CD4-positive, alpha-beta T cell treated with Interleukin-4 for 1 hour (primary cell): ENCODE measurements around the gene CCN5.

Experiments used
- DNase-seq, 2 donors: peaks; one replicate each; pipeline ENCODE4 v3.0.0-alpha.2; 2020 to 2022

CCN5 gene

DNA sequence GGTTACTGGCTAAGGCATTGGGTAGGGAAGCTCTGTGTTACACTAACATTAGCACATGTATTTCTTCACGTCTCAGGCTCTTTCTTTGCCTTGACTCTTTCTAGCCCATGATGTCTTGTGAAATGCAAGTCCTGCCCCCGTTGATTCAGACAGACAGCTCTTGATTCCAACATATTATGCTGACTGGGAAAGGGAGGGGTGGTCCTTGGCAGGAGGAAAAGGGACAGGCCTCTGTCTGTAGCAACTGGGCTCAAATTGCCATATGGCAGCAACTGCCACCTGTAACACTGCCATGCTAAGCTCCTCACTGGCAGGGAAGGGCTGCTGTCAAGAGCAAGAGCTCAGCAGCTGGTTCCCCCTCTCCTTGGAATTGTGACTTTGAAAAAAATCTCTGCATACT lies 24.8 kb downstream of the CCN5 start:
- DNase-seq = no peak

DNA sequence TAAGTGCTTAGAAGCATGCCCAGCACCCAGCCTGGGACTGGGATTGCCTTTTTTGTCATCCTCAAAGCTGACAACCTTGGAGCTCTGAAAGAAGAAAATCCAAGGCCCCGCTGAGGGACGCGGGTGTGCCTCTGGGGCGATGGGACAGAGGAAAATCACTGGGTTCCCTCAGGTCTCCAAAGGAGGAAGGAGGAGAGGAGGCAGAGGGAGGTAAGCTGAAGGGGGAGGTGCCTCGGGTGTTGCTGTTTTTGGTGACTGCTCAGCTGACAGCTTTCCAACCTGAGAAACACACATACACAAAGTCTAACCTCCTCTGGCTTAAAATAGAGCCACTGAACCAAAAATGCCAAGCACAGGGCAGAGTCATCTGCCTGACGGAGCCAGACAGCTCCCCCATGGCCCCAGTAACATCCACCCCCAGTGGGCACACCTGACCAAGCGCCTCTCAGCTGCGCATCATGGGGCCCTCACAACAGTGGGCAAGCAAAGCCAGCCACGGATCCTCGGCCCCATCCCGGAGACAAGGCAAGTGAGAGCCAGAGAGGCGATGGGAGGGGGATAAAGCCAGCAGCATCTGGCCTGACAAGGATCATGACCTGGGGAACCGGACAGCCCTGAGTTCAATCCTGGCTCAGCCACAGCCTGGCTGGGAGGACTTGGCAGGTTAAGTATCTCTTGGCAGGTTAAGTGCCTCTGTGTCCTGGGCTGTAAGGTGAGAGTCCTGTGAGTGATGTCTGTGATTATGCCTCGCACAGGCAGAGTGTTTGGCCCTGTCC lies 27.3 kb downstream of the CCN5 start:
- no peak for DNase-seq

DNA sequence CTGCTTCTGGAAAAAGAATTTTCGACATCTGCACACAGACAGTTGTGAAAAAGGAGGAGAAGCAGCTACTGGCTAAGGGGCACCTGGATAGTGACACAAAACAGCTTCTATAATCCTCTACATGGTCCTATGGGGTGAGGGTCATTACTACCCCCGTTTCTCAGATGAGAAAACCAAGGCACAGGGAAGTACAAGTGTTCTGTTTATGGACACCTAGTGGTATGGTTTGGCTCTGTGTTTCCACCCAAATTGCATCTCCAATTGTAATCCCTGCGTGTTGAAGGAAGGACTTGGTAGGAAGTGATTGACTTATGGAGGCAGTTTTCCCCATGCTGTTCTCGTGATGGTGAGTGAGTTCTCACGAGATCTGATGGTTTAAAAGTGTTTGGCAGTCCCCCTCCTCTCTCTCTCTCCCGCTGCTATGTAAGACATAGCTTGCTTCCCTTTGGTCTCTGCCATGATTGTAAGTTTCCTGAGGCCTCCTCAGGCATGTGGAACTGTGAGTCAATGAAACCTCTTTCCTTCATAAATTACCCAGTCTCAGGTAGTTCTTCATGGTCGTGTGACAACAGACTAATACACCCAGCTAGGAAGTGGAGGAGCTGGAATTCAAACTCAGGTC lies 28.0 kb downstream of the CCN5 start:
- DNase-seq = no peak

DNA sequence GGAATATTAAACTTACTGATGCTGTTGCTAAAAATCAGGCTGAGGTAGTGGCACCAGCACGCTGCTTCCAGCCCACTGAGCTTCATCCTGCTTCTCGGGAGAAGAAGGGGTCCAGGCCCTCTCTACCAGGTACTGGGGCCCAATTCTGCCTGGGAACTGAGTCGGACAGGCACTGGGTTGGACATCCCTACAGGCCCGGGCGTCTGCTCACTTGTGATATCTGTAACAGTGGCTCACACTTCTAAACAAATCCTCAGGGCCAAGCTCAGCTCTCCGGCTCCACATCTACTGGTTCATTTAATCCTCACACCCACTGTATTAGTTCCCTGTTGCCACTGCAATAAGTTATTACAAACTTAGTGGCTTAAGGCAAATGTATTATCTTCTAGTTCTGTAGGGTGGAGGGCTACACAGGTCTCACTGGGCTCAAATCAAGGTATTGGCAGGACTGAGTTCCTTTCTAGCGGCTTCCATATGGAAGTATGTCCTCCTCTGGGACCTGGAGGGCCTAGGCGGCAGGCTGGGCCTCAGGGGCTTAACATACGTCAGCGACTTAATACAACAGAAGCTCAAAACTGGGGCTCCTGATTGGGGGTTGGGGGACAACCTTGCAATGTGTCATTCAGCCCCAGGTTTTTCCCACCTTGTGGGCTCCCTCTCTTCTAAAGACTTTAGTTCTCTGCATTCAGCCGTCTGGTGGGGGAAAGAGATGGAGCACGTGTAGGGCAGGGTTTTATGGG lies 28.9 kb downstream of the CCN5 start:
- no peak for DNase-seq

DNA sequence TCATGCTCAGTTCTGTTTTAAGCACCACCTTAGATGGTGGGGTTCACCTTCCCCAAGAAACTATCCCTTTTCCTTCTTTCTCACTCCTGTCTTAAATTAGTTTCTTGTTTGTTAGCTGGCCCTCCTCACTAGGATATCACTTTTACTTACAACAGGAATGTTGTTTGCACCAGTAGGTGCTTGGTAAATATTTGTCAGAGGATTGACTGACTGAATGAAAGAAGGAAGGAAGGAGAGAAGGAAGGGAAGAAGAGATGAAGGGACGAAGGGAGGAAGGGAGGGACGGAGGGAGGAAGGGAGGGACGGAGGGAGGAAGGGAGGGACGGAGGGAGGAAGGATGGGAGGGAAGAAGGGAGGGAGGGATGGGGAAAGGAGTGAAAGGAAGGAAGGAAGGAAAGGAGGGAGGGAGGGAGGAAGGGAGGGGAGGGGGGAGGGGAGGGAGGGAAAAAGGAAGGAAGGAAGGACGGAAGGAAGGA lies 30.0 kb downstream of the CCN5 start:
- DNase-seq = no peak

DNA sequence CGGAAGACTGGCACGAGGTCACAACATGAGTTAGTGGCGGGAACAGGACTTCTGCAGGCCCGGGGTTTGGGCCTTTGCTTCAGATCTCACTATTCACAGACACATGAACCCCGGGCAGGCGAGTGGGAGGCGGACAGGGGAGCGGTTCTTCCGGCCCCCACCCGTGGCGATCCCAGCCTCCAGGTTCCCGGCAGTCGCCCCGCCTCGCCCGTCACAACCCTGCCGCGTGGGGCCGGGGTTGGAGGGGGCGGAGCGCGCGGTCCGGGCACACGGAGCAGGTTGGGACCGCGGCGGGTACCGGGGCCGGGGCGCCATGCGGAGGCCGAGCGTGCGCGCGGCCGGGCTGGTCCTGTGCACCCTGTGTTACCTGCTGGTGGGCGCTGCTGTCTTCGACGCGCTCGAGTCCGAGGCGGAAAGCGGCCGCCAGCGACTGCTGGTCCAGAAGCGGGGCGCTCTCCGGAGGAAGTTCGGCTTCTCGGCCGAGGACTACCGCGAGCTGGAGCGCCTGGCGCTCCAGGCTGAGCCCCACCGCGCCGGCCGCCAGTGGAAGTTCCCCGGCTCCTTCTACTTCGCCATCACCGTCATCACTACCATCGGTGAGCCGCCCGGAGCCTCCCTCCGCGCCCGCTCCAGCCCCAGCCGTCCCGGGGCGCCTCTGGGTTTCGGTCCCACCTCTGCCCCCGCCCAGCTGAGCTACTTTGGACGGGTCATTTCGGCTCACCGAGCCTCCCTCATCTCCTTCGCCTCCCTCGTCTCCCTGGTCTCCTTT lies 30.6 kb downstream of the CCN5 start, which contains the start of gene KCNK15:
Gene KCNK15 (plus strand): TSS at position 268 of the 769 bp plus-strand sequence. CDS start 46 bp downstream, at position 314.
- DNase-seq = peak; percentile 10 to 15

DNA sequence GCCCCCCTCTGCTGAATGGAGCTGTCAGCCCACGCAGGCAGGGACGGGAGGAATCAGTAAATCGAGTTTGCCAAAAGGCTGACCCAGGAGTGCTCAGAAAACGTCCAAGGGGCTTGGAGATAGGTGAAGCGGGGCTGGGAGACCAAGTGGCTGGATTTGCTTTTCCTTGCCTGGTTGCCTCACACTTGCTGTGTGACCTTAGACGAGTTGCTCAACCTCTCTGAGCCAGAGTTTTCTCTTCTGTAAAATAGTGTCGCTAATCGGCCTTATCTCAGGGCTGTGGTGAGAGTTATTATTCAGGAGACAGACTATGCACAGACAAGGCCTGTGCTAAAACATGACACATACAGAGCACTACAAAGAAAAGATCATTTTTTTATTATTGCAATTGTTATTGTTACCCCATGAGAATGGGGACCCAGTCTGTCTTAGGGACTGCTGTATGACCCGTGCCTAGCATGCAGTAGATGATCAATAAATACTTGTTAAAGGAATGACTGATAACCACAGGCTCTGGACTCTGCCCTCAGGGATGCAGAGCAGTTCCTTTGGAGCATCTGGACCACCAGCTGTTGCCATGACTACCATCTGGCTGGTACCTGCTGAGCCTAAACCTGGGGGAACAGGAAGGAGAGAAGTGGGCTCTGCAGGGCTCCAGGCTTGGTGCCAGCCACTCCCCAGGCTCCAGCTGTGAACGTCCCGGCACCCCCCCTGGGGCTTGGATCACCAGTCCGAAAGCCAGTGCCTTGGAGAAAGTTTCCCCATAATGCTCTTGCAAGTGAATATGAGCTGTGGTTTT lies 31.4 kb downstream of the CCN5 start:
- no peak for DNase-seq

DNA sequence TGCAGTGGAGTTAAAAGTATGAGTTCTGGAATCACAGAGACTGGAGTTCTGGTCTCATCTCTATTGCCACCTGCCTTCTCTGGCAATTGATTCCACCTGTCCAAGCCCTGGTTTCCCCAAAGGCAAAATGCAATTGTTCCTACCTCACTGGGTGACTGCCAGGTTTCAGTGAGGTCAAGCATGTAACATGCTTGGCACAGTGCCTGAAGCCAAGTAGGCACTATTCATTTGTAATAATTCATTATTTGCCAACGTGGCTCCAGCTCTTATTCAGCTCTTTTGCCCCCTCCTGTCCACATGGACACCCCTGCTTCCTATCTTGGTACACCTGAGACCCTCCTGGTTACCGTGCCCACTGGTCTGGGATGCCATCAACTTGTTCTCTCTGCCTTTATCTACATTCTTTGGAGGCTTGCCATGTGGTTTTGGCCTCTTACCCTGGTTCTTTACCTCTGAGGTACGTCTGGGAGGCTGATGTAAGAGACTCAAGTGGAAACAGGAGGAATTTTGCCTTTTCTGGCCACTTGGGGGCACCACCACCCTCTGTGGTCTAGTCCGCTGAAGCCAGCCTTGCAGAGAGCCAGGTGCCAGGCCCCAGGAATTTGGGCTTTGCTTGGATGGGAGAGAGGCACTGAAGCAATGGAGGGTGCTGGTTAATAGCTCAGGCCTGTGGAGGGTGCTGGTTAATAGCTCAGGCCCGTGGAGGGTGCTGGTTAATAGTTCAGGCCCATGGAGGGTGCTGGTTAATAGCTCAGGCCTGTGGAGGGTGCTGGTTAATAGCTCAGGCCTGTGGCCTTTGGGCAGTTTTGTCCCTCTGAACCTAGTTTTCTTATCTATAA lies 32.2 kb downstream of the CCN5 start:
- peak; percentile 41 to 46 for DNase-seq

DNA sequence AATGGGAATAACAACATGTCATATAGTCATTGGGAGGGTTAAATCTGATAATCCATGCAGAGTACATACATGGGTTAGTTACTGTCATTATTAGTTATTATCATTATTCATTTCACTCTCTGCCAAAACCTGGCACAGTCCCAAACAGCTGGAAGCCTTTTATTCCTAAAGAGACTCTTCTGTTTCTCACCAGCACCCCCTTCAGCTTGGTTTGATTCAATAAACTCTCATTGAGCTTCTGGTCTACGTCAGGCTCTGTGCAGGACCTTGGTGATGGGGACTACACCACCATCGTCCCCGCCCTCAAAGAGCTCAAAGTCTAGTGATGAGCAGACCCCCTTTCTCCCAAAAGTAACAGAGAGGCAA lies 32.8 kb downstream of the CCN5 start:
- DNase-seq = no peak

DNA sequence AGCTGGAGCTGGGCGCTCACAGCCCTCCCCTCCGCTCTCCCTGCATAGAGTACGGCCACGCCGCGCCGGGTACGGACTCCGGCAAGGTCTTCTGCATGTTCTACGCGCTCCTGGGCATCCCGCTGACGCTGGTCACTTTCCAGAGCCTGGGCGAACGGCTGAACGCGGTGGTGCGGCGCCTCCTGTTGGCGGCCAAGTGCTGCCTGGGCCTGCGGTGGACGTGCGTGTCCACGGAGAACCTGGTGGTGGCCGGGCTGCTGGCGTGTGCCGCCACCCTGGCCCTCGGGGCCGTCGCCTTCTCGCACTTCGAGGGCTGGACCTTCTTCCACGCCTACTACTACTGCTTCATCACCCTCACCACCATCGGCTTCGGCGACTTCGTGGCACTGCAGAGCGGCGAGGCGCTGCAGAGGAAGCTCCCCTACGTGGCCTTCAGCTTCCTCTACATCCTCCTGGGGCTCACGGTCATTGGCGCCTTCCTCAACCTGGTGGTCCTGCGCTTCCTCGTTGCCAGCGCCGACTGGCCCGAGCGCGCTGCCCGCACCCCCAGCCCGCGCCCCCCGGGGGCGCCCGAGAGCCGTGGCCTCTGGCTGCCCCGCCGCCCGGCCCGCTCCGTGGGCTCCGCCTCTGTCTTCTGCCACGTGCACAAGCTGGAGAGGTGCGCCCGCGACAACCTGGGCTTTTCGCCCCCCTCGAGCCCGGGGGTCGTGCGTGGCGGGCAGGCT lies 35.1 kb downstream of the CCN5 start:
- no peak for DNase-seq

DNA sequence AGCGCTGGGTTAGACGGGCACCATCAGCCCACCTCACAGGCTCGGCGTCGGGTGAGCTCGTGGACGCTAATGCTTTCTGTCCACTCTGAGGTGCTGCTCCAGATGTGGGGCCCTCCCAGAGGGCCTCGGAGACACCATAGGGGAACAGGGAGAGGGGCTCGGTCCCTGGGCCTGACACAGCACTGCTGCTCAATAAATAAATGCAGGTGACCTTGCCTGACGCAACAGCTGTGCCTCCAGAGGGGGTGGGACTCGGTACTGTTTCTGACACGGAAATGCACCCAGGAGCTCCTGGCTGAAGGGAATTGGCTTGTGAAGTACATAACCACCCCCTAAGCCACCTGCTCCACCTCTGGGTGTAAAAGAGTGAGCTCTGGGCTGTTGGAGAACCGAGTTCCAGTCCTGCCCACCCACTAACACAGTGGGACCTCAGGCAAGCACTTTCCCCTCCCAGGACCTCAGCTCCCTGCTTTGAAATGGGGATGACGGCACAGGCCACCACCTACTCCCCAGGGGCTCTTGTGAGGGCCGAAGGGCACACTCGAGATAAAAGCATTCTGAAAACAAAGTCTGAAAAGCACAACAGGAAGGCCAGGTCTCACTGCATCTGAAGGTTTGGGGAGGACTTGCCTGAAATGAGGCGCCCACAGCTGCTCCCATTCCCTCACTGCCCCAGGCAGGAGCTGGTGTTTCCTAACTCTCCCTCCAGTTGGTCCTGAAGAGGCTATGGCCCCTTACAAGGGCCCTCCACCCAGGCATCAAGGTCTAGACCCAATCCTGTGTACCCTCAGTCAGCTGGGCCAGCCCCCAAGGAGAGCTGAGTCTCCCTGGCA lies 37.1 kb downstream of the CCN5 start:
- no peak for DNase-seq

DNA sequence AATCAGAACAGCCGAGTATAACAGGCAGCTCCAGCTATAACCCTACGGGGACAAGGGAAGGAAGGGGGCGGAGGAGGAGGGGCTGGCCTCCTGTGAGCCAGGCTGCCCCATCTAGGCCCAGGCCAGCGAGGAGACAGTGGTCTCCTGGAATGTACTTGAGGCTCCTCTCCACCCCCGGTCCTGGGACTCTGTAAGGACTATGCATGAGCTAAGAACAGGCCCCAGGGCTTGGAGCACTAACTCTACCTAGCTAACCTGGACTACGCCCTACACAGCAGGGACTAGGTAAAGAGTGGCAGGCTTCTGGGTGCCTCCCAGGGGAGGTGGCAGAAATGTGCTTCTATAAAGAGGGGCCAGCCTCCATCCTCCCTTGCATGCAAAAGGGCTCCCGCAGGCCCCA lies 39.4 kb downstream of the CCN5 start:
- DNase-seq = no peak

DNA sequence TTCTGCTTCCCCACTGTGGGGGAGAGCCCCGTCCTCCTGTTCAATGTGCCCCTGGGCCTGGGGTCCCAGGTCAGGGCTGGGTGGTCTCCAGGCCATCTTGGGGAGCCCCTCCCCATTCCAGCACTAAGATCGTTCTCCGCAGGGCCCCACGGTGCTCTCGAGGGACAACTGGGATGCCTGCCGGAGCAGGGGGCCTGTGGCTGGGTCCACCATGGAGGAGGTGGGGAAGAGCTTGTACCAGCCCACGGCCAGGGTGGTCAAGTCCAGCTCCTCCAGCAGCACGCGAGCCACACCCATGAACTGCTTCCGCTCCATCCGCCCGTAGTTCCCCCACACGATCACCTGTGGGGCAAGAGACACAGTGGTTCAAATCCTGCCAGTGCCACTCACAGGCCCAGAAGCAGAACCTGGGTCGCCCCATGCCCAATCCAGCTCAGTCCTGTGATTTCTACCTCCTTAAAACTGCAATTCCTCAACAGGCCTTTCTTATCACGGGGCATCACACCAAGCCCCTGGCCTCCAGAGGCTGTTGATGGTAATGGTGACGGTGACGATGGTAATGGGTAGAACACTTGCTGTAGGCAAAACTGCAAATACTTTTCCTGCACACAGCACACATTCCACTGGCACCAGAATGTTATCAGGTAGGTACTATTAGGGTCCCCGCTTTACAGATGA lies 41.0 kb downstream of the CCN5 start:
- no peak for DNase-seq

DNA sequence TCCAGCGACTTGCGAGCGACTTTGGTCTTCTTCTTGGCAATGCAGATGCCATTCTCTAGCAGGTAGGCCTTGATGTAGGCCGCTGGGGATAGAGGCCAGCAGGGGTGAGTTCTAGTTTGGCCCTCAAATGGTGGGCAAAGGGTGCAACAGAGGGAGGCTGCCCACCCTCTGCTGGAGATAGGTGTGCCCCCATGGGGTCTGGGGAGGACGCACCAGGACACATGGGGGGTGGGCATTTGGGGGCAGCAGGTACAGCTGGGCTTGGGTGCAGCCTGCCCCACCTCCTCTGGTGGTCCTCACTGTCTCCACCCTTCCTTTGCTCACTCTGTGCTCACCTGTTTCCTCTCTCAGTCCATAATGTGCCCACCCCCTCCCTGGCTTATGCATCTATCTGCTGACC lies 41.8 kb downstream of the CCN5 start:
- DNase-seq = no peak

DNA sequence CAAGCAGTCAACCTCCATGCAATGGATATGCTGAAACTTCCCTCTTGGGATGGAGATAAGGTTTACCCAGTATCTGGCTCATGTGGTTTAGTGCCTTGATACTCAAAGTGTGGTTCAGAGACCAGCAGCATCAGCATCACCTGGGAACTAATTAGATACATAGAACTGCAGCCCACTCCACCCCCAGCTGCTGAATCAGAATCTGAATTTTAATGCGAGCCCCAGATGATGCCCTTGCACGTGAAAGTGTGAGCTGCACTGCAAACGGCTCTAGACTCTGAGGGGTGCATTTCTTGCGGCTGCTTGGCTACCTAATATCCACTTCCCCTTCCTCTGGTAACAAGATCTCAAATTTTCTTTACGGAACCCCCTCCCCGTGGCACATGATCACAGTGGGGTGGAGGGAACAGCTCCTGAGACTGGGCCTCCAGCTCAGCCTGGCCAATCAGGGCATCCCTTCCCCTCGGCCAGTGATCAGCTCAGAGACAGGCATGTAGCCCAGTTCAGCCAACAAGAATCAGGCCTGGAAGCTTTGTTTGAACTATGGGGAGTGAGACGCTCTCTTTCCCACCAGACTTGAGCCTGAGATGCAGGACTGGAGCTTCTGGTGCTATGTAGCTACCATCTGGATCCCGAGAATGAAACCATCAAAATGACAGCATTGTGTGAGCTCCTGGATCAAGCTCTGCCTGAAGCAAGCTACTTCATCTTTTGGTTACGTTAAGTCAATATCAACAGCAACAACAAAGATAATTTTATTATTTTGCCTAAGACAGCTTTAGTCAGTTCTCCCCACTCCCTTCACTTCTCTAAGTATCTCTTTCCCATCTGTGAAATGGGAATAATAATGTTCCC lies 43.3 kb downstream of the CCN5 start:
- DNase-seq = no peak

DNA sequence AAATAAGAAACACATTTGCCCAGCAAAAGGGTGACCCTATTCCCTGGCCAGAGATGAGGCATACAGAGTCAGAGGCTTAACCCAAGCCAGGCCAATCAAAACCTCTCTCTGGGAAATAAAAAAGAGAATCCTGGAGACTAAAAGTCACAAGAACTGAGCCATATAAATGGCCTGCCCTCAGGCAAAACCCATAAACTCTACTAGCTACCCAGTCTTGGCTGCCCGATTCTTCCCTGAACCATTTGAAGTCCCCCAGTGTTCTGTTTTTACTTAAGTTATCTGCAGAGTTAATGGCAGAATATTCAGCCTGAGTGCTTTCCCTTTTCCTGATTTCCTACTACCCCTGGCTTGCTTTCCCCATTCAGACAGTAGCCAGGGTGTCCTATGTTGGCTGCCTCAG lies 44.4 kb downstream of the CCN5 start:
- no peak for DNase-seq

DNA sequence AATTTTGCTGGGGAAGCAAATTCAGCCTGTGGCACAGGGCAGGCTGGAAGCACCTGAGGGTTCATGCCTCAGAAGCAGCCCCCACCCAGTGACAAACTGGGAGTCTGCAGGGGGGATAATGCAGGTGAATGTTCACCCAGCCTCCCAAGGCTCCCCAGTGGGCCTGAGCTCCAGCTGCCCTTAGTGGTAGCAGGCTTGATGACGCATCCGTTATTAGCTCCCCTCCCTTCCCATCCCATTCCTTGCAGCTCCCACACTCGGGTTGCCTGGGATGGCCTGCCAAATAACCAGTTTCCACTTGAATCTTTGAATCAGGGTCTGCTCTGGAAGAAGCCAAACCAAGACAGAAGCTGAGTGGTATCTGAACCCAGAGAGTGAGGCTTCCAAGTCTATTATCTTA lies 46.3 kb downstream of the CCN5 start:
- no peak for DNase-seq
